IPS-18a (cell line): Measurements from ENCODE around the gene ARID3C.

Source experiments
- H3K27ac ChIP-seq: one replicate; pipeline ENCODE4 v1.5.1; 2013; ENCODE audit warnings: low read length
- H3K27me3 ChIP-seq: one replicate; pipeline ENCODE4 v1.6.1; 2013; ENCODE audit warnings: mild to moderate bottlenecking, low read length; ENCODE audit not compliant: control insufficient read depth, insufficient read depth
- H3K36me3 ChIP-seq: one replicate; pipeline ENCODE4 v1.6.1; 2013; ENCODE audit warnings: low read depth, low read length; ENCODE audit not compliant: control insufficient read depth
- H3K4me1 ChIP-seq: one replicate; pipeline ENCODE4 v1.6.1; 2013; ENCODE audit warnings: low read depth, low read length; ENCODE audit not compliant: control insufficient read depth
- H3K4me3 ChIP-seq: one replicate; pipeline ENCODE4 v1.5.1; 2013; ENCODE audit warnings: low read length
- H3K9ac ChIP-seq: one replicate; pipeline ENCODE4 v1.6.1; 2013; ENCODE audit warnings: mild to moderate bottlenecking, low read length, moderate library complexity
- H3K9me3 ChIP-seq: one replicate; pipeline ENCODE4 v1.6.1; 2013; ENCODE audit warnings: low read depth, low read length; ENCODE audit not compliant: control insufficient read depth

ARID3C gene

GRCh38 chr9:34628656-34629490 is at the start of gene ARID3C:
Gene ARID3C, minus strand, starts transcription at chr9:34629066. Its CDS starts 1,052 bp downstream, at chr9:34628014.
- Histone ChIP-seq H3K27ac (no peak within 1 kb of the TSS), H3K36me3 (no peaks in the 10 kb centered on the region), H3K27me3 (peaks cover 81% of the 10 kb centered on the region), H3K9ac (no peak within 1 kb of the TSS), H3K4me3 (peak within 1 kb of the TSS; percentile 39), H3K4me1 (peaks cover 3% of the 10 kb centered on the region), H3K9me3 (no peaks in the 10 kb centered on the region)

GRCh38 chr9:34675869-34676268 is 47.0 kb upstream of the ARID3C start:
- Histone ChIP-seq H3K4me3 (no peak overlapping the region), H3K4me1 (no peaks in the 10 kb centered on the region), H3K9me3 (no peaks in the 10 kb centered on the region), H3K9ac (no peak overlapping the region), H3K36me3 (no peaks in the 10 kb centered on the region), H3K27me3 (no peaks in the 10 kb centered on the region), H3K27ac (no peak overlapping the region)

GRCh38 chr9:34675048-34675714 is 46.3 kb upstream of the ARID3C start:
- H3K9ac ChIP-seq = no peak overlapping the region

GRCh38 chr9:34674440-34674839 is 45.6 kb upstream of the ARID3C start:
- Histone ChIP-seq H3K9me3 (no peaks in the 10 kb centered on the region), H3K4me3 (no peak overlapping the region), H3K27ac (no peak overlapping the region)

More at GRCh38 chr9:34675048-34675714, 46.3 kb upstream of the ARID3C start:
- no peak overlapping the region for H3K4me3 ChIP-seq
- no peaks in the 10 kb centered on the region for H3K4me1 ChIP-seq
- no peaks in the 10 kb centered on the region for H3K27me3 ChIP-seq
- no peaks in the 10 kb centered on the region for H3K9me3 ChIP-seq
- H3K36me3 ChIP-seq = no peaks in the 10 kb centered on the region
- no peak overlapping the region for H3K27ac ChIP-seq

GRCh38 chr9:34671307-34671706 is 42.4 kb upstream of the ARID3C start:
- H3K27ac ChIP-seq = no peak overlapping the region
- H3K4me3 ChIP-seq = no peak overlapping the region
- H3K27me3 ChIP-seq = no peaks in the 10 kb centered on the region
- no peaks in the 10 kb centered on the region for H3K9me3 ChIP-seq
- no peaks in the 10 kb centered on the region for H3K4me1 ChIP-seq
- H3K36me3 ChIP-seq = no peaks in the 10 kb centered on the region
- no peak overlapping the region for H3K9ac ChIP-seq

More at GRCh38 chr9:34674440-34674839, 45.6 kb upstream of the ARID3C start:
- H3K27me3 ChIP-seq = no peaks in the 10 kb centered on the region
- H3K4me1 ChIP-seq = no peaks in the 10 kb centered on the region
- no peaks in the 10 kb centered on the region for H3K36me3 ChIP-seq
- no peak overlapping the region for H3K9ac ChIP-seq

- H3K27me3 ChIP-seq = no peaks in the 10 kb centered on the region
- no peak overlapping the region for H3K27ac ChIP-seq
- H3K4me3 ChIP-seq = no peak overlapping the region
- no peaks in the 10 kb centered on the region for H3K9me3 ChIP-seq
- no peaks in the 10 kb centered on the region for H3K36me3 ChIP-seq
- no peak overlapping the region for H3K9ac ChIP-seq
- H3K4me1 ChIP-seq = no peaks in the 10 kb centered on the region
Observed at GRCh38 chr9:34669809-34670562, 41.1 kb upstream of the ARID3C start.

- peak overlapping the region; percentile 86 for H3K27ac ChIP-seq
- peak overlapping the region; percentile 86 for H3K9ac ChIP-seq
- no peaks in the 10 kb centered on the region for H3K27me3 ChIP-seq
- peak overlapping the region; percentile 89 for H3K4me3 ChIP-seq
- peaks cover 4% of the 10 kb centered on the region for H3K4me1 ChIP-seq
- no peaks in the 10 kb centered on the region for H3K36me3 ChIP-seq
- H3K9me3 ChIP-seq = no peaks in the 10 kb centered on the region
Observed at GRCh38 chr9:34665381-34666250, 36.8 kb upstream of the ARID3C start.

GRCh38 chr9:34665067-34665380 is 36.2 kb upstream of the ARID3C start:
- Histone ChIP-seq H3K4me1 (peaks cover 4% of the 10 kb centered on the region), H3K27ac (no peak overlapping the region)

GRCh38 chr9:34664281-34665066 is 35.6 kb upstream of the ARID3C start:
- Histone ChIP-seq H3K27me3 (no peaks in the 10 kb centered on the region), H3K4me1 (peaks cover 4% of the 10 kb centered on the region), H3K9ac (no peak overlapping the region), H3K27ac (no peak overlapping the region), H3K9me3 (no peaks in the 10 kb centered on the region), H3K36me3 (no peaks in the 10 kb centered on the region), H3K4me3 (peak overlapping the region; percentile 61)

More at GRCh38 chr9:34665067-34665380, 36.2 kb upstream of the ARID3C start:
- Histone ChIP-seq H3K9ac (no peak overlapping the region), H3K4me3 (peak overlapping the region; percentile 61), H3K36me3 (no peaks in the 10 kb centered on the region), H3K27me3 (no peaks in the 10 kb centered on the region), H3K9me3 (no peaks in the 10 kb centered on the region)

GRCh38 chr9:34663303-34663605 is 34.4 kb upstream of the ARID3C start:
- H3K9ac ChIP-seq = no peak overlapping the region
- no peaks in the 10 kb centered on the region for H3K27me3 ChIP-seq
- no peaks in the 10 kb centered on the region for H3K36me3 ChIP-seq
- H3K4me1 ChIP-seq = peaks cover 4% of the 10 kb centered on the region
- H3K4me3 ChIP-seq = no peak overlapping the region
- H3K27ac ChIP-seq = no peak overlapping the region
- H3K9me3 ChIP-seq = no peaks in the 10 kb centered on the region
